ENCODE results near the gene ARID1B. TPM values are rescaled to one million over a fixed set of nuclear protein-coding genes. Genes with fewer than 3 reads are reported as not detected.

ARID1B gene
- total RNA-seq, 2 donors from 2014 or later = 69.0 to 85.4 TPM

DNA sequence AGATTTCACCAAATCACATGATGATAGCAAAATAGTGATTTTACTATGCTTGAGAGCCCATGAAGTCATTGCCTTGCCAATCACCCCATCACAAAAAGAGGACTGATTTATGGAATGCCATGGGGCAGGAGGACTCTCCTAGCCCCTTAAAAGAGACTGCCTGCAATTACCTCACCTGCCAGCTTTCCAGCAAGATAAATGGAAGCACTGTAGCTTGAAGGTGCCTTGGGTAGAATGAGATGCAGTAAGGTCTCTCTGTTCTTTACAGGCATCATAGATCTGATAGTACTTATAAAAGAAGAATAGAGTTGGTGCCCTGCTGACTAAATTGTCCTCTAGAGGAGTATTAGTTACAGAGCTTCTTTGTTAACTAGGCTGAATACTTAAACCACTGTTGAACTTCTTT, 303.8 kb downstream of the ARID1B start:
- ATAC-seq = no peak
- intact Hi-C loops (cut with DNase I, micrococcal nuclease) = loop anchor here in 1 of 2 donors (10.0 kb wide), 1 partner anchor 1286 kb away; no protein-coding TSS in a partner anchor
- no peak for DNase-seq

DNA sequence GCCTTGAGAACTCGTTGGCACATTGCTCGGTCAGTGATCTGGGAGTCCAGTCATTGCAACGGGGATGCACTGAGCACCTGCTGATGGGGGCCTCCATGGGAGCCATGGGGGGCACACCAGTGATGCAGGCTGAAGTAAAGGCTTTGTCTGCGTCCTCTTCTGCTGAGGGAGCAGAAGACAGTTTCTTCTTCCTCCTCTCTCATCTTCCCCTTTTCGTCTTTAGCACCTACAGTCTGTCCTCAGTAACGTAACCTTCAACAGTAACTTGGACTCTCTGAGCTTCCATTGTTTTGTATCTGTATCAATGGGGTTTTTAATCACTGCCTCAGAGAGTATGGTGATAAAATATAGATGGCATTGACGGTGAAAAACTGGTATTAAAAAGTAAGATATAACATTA, 306.2 kb downstream of the ARID1B start:
- DNase-seq = no peak
- no peak for ATAC-seq
- intact Hi-C loops (cut with DNase I, micrococcal nuclease) = loop anchor here in 1 of 2 donors (10.0 kb wide), 1 partner anchor 1289 kb away; no protein-coding TSS in a partner anchor

DNA sequence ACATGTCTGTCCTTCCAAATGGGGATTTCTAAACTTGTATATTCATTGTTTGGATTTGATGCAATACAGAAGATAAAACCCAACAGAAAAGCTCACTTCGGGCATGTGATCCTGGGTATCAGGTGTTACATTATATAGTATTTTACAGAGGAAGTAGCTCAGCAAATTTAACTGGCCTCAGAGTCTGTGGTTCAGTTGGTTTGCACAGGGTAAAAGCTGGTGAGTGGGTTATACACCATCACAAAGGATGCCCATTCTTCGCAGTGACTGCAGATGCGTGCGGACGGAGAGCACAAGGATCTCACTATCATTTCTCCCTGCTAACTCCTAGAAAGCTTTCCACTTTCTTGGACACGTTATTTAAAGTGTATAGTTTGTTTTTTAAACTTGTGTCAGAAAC, 309.5 kb downstream of the ARID1B start:
- ATAC-seq (no peak), DNase-seq (no peak)
- intact Hi-C loops (cut with DNase I, micrococcal nuclease) = loop anchor here in 1 of 2 donors (10.0 kb wide), 1 partner anchor 1292 kb away; no protein-coding TSS in a partner anchor

DNA sequence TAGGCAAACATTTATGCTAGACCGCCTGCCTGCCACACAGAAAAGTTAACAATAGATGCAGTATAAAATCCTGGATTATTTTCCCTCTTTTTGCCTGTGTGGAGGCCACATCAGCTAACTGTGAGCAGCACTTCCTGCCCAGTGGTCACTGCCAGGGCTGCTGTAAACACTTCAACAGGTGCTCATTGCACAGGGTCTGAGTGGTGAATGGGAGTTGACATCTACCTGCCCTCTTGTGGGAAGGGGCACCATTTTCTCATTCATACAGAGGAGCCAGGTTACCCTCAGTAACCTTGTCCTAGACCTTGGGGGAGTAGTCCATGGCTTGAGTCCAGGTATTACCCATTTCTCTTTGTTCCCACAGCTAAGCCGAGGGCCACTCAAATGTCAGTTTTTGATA, 310.8 kb downstream of the ARID1B start:
- DNase-seq (no peak), ATAC-seq (no peak)
- intact Hi-C loops (cut with DNase I, micrococcal nuclease) = loop anchor here in 1 of 2 donors (10.0 kb wide), 1 partner anchor 1293 kb away; no protein-coding TSS in a partner anchor

DNA sequence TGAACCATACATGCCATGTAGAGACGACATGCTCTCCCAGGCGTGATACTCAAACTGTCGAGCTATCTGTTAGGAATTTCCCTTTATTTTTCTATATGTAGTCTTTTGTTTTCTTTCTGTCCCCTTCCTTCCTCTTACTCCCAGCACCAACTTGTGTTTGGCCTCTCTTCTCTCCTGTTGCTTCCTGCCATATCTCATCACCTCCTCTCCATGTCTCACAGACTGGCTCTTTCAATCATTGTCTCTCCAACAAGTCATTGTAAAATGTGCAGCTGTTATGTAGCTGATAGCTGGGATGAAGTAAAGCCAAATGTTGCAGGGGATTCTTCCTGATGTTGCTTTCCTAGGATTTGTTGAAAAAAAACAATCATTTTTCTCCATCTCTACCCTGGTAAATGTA, 311.7 kb downstream of the ARID1B start:
- intact Hi-C loops (cut with DNase I, micrococcal nuclease) = loop anchor here in 1 of 2 donors (10.0 kb wide), 1 partner anchor 1294 kb away; no protein-coding TSS in a partner anchor
- DNase-seq = no peak
- ATAC-seq = no peak

DNA sequence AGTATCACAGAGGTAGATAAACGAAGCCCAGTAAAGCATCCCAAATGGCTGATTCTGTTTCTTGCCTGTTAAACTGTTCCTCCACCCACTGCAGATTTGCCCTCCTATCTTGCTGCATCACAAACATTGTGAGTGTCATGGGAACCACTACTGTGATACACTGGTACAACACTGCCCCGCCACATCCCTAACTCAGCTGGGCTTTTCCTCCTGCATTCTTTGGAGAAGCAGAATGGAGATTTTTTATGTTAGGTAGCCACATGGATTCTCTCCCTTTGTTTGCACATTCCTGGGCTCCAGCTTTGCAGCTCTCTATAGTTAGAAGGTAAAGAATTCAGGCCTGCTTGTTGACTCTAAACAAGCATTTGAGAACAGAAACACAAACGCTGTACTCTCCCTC, 312.1 kb downstream of the ARID1B start:
- DNase-seq (no peak), ATAC-seq (no peak)
- intact Hi-C loops (cut with DNase I, micrococcal nuclease) = loop anchor here in 1 of 2 donors (10.0 kb wide), 1 partner anchor 1294 kb away; no protein-coding TSS in a partner anchor

DNA sequence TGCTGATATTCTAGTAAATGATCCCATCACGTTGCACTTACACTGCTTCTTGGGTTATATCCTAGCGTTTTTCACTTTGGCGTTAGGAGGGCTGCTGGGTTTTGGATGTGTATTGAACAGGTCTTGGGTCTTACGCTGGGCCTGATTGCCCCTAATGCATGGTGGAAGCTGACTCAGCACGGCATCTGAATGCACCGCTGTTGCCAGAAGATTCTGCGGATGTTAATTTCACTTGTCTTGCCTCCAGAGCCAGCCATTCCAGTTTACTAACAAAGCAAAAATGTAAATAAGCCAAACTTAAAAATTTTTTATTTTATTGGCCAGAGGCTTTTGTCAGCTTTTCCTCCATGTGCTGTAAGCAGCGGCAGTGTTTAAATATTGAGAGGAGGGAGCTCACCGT, 312.7 kb downstream of the ARID1B start:
- ATAC-seq (no peak), DNase-seq (no peak)
- intact Hi-C loops (cut with DNase I, micrococcal nuclease) = loop anchor here in 1 of 2 donors (10.0 kb wide), 1 partner anchor 1295 kb away; no protein-coding TSS in a partner anchor

DNA sequence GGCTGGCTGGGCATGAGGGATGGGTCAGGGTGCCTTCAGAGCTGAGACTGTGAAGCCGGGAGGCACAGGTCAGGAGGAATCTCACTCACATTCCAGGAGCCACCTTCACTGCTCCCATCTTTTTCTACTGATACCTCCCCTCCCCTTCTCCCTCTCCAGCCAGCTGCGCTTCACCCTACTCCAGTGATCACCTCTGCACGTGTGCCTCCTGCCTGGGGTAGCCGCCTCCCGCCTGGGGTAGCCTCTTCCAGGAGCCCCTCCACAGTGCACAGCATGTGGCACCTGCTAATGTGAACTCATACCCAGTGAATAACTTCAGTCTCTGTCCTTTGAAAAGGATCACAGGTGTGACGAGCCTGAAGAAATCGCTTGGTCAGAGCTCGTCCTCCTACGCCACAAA, 313.6 kb downstream of the ARID1B start:
- DNase-seq (no peak), ATAC-seq (no peak)
- intact Hi-C loops (cut with DNase I, micrococcal nuclease) = no loop called here

DNA sequence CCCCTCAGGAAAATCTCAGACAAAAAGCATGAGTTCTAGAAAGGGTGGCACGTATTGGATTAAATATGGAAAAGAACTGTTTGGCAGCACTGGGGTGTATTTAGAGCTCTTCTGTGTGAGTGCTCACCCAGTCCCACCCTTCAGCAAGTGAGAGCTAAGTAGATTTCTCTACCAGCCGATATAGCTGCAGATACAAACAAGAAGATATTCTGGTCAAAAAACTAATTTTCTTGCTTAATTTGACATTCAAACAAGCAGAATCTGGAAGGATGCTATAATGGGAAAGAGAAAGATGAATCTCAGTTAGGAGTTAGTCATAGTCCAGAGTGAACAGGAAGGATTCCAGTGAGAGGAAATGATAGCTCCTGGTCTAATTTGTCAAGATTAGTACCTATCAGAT, 314.1 kb downstream of the ARID1B start:
- intact Hi-C loops (cut with DNase I, micrococcal nuclease) = no loop called here

DNA sequence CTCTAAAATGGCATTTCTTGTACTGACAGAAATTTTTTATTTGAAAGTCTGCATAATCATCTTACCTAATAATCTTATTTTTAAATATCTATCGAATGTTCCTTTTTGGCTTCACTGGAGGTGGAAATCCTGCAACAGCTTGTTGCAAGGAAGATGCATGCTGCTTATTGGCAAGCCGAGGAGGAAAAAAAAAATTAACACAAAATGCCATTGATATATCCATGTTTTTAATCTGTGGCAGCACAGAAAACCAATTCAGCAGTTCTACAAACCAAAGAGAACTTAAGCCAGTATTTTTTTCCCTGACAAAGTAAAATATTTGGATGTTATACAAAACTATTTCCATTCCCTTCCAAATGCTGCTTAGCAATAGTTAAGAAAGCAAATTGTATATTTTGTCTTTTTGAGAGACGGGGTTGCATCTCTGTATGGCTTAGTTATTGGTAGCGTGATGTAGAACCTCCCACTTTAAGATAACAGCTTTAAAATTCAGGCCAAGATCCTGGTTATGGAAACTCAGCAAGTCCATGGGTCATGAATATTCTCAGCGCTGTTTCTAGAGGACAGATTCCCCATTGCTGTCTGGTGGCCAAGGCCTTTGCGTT, 314.8 kb downstream of the ARID1B start:
- DNase-seq (no peak), ATAC-seq (no peak)
- intact Hi-C loops (cut with DNase I, micrococcal nuclease) = no loop called here

More for the DNA sequence above, 314.1 kb downstream of the ARID1B start:
- ATAC-seq (no peak), DNase-seq (no peak)

DNA sequence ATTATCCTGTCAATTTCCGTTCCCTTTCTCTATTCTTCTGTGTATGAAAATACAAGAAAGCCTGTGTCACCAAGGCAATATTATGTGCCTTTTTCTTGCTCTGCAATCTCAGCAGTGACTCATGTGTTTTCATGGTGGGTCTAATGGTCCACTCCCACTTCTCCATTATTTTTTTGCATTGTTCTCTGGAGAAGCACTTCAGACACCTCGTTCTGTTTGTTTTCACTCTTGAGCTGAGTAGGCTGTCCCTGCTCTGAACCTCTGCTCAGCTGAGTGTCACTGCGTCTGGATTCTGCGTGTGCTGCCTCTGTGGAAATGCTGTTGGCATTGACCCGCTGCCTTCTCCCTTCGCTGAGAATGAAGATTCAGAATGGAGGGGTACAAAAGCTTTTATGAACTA, 315.6 kb downstream of the ARID1B start:
- intact Hi-C loops (cut with DNase I, micrococcal nuclease) = no loop called here
- no peak for DNase-seq
- ATAC-seq = no peak

DNA sequence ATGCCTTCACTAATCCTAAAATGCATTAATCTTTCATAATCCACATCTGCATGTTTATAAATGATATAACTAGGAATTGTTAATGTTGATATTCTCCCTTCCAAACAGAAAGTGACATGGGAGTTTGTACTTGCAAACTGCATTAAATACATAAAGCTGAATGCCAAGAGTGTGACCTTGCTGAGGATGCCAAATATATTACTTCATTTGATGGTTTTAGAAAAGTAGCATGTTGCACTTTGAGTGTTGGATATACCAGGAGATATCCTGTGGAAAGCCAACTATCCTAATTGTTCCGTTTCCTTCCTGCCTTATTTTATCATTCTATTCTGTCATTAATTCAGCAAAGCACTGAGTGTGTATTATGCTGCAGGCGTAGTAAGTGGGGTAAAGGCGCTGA, 316.4 kb downstream of the ARID1B start:
- ATAC-seq (no peak), DNase-seq (no peak)
- intact Hi-C loops (cut with DNase I, micrococcal nuclease) = no loop called here

DNA sequence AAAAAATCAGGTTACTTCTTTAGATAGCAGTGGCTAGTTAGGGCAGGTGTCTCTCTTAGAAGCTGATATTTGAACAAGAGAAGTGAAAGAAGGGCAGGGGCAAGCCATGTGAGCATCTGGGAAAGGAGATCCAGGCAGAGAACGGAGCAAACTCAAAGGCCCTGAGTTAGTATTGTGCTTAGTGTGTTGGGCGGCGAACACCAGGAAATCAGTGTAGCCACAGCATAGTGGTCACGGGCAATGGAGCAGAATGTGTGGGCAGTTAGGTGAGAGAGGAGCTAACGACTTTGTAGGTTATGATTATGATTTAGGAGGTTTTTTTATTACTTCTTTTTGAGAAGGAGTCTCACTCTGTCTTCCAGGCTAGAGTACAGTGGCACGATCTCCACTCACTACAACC, 316.9 kb downstream of the ARID1B start:
- ATAC-seq (no peak), DNase-seq (no peak)
- intact Hi-C loops (cut with DNase I, micrococcal nuclease) = no loop called here

DNA sequence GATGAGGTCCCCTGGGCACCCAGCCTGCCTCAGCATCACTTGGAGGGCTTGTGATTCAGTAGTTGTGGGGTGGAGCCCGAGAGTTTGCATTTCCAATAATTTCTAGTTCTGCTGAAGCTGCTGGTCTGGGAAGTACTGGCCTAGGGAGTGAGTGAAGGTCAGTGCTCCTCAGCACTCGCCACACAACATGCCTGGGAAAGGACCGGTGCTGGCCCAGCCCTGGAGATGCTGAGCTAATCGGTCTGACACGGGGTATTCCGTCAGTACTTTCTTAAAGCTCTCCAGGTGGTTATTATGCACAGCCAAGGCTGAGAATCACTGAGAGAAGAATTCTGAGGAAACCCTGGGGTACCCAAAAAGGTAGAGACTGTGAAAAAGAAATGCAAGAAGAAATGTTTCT, 317.9 kb downstream of the ARID1B start:
- no peak for ATAC-seq
- intact Hi-C loops (cut with DNase I, micrococcal nuclease) = no loop called here

DNA sequence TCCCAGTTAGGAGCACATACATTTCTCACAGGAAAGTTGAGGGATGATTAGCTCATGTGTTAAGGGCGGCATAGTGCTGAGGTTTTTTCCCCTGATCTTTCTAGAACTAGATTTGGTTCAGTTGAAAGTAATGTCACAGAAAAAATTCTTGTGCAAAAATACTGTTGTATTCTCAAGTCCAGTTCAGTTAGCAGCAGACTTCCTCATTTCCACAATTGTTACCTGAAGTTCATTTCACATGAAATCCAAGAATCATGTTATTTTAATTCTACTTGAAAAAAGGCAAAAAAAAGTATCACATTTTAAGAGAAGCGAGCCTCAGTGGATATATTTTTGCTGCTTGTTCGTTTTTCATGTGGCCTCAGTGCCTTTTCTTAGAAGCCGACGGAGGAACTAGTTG, 318.4 kb downstream of the ARID1B start:
- ATAC-seq (no peak), DNase-seq (no peak)
- intact Hi-C loops (cut with DNase I, micrococcal nuclease) = no loop called here

More for the DNA sequence above, 317.9 kb downstream of the ARID1B start:
- no peak for DNase-seq

DNA sequence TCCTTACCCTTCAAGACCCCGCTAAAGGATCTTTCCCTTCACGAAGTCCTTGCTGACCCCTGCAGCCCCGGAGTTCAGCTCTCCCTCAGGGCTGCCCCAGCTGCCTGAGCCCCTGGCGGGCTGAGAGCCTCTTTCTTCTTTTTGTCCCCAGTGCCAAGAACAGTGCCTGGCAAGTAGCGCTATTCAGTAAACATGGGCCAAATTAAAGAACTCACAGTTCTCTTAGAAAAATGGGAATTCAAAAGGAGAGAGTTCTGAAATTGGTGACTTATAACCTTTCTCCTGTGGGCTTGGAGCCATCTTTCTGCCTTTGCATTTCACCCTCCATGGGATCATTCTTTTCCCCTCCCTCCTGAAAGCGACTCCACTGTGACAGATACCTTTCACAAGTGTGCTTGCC, 318.9 kb downstream of the ARID1B start:
- no peak for ATAC-seq

DNA sequence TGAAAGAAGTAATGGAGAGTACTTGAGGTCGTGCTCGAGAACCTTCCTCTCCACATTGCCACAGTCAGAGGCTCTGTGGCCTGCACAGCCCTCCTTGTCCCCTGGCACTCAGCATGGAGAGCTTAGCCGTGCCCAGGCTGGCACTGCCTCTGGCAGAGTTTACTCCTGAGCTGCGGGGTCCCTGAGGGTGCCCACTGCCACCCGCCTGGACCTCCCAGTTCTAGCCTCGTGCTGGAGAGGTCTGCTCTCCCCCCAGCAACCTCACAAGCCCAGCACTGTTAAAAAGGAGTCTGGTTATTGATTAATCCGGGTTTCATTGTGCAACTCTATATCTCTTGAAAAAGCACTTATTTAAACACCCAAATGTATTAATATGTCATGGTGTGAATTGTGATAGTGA, 319.3 kb downstream of the ARID1B start:
- no peak for DNase-seq
- intact Hi-C loops (cut with DNase I, micrococcal nuclease) = no loop called here
- no peak for ATAC-seq

More for the DNA sequence above, 318.9 kb downstream of the ARID1B start:
- intact Hi-C loops (cut with DNase I, micrococcal nuclease) = no loop called here
- DNase-seq = no peak

DNA sequence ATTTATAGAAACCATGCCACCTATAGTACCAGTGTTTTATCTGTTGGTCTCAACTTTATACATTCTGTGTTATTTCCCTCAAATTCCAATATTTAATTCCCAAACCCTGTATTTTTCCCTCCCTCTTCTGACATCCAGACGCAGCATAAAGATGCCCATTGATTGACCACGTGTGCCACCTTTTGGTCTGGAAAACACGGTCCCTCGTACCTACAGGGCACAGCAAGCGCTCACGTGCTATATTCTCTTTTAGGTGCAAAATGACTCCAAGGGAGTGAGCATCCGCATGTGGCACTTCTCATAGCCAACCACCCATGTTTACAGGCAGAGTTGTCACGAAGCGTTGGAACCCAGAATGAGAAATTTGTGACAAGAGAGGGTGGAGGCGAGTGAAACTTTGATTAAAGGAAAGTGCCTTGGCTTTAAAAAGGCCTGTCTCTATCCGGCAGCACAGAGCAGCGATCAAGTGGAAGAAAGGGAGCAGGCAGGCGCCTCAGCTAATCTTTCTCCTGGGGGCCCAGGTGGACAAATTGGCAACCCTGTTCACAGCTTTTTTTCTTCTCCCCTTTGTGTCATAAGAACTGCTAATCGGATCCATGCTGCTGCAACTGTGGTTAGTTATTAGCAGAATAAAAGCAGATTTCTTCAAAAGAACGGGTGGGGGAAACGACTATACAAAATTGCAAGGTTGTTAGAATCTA, 320.2 kb downstream of the ARID1B start:
- DNase-seq (no peak), ATAC-seq (no peak)
- intact Hi-C loops (cut with DNase I, micrococcal nuclease) = no loop called here

DNA sequence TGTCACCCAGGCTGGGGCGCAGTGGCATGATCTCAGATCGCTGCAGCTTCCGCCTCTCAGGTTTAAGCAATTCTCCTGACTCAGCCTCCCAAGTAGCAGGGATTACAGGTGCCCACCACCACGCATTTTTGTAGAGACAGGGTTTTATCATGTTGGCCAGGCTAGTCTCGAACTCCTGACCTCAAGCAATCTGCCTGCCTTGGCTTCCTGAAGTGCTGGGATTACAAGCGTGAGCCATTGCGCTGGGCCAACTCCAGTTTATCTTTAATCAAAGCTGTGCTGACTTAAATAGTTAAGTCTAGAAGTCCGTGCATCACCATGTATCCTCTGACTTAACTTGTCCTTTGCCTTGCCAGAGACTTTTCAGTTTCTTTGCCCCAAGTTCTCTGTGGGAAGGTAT, 321.8 kb downstream of the ARID1B start:
- intact Hi-C loops (cut with DNase I, micrococcal nuclease) = no loop called here
- ATAC-seq = no peak
- DNase-seq = no peak

DNA sequence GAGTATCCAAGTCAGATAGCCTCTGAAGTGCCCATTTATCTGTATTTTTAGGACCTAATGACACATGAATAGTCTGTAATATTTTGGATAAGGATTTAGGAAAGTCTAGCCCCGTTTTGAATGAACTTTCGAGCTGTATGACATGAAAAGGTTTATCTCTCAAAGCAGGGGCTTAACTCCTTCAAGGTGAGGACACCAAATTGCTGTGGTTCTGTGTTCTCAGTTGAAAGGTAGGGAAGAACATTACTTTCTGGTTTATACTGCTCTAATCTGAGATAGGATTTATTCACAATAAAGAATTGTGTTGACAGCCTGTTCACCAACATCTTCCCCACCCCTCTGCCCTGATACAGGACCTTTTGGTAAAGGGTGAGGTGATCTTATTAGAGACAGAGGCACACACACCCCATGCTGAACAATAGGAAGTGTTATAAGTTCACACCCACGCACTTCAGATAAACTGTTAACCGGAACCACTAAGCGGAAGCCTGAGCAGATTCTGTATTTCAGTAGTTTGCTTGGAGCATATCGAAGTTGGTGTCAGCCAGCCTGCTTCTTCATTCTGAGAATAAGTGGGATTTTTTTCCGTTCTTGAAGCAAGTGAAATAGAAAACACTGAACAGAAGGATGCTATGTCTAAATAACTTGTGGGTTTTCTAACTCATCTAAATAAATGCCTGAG, 322.9 kb downstream of the ARID1B start:
- intact Hi-C loops (cut with DNase I, micrococcal nuclease) = no loop called here
- DNase-seq (no peak), ATAC-seq (peak; percentile 37)
